A673 (cell line): ENCODE data around the gene SCGB2A2.

Experiments
- CTCF ChIP-seq: fragments of 300-800, 200-600 bp; sonication (generic); conservative IDR thresholded peaks from 2 replicates; pipeline ENCODE4 v1.5.1; 2017; ENCODE audit warnings: low read depth, mild to moderate bottlenecking, antibody characterized with exemption, low read length, moderate library complexity, mixed read lengths
- EZH2 ChIP-seq: fragments of 200-600 bp; sonication (generic); IDR thresholded peaks from 2 replicates; pipeline ENCODE4 v1.6.1; 2017; ENCODE audit warnings: borderline replicate concordance, low read depth, mild to moderate bottlenecking, mixed read lengths, antibody characterized with exemption, low read length; ENCODE audit not compliant: poor library complexity, severe bottlenecking

DNA sequence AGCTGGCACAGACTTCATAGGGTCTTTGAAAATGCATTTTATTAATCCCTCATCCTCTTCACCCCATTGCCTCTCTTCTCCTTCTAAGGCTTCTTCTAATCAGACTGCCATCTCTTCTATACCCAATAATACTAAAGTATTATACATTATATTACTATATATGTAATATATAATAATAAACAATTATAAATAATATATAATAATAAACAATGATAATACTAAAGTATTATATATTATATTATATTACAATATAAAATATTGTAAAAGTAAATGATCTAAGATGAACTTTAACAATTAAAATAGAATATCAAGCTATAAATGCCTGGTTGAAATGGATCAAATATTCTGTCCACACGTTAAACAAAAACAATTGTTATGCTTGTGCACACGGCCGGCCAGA is 48.5 kb upstream of the SCGB2A2 start:
- TF ChIP-seq CTCF: no peak
- no peak for TF ChIP-seq EZH2
